CD4-positive, alpha-beta T cell treated with Interleukin-15 for 4 hours (primary cell): ENCODE measurements around the gene TMEM43.
A peak's percentile ranks its signal among the peaks of the same experiment; 100 is the strongest.

Experiments used
- DNase-seq: peaks from one replicate; pipeline ENCODE4 v3.0.0-alpha.2; 2020; ENCODE audit warnings: low spot score

TMEM43 gene

DNA sequence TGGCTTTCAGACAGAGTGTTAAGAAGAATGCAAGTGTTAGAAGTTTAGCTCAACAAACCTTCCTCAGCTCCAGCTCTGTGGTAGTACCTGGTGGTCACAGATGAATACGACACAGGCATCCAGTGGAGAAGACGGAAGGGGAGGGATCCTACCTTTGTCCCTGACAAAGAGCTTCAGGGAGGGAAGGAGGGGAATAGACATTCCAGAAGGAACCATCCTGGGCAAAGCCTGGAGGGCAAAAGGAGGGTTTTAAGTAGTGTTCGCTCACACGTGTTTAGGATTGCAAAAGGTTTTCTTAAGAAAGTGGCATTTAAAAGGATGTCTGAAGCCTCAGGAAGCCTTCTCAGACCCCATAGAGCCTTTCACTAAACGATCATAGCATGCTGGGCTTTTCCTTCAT, 3.0 kb upstream of the TMEM43 start:
- no peak for DNase-seq

- no peak for DNase-seq
These were observed 2.6 kb upstream of the TMEM43 start for GRCh38 chr3:14122301-14122700.

DNA sequence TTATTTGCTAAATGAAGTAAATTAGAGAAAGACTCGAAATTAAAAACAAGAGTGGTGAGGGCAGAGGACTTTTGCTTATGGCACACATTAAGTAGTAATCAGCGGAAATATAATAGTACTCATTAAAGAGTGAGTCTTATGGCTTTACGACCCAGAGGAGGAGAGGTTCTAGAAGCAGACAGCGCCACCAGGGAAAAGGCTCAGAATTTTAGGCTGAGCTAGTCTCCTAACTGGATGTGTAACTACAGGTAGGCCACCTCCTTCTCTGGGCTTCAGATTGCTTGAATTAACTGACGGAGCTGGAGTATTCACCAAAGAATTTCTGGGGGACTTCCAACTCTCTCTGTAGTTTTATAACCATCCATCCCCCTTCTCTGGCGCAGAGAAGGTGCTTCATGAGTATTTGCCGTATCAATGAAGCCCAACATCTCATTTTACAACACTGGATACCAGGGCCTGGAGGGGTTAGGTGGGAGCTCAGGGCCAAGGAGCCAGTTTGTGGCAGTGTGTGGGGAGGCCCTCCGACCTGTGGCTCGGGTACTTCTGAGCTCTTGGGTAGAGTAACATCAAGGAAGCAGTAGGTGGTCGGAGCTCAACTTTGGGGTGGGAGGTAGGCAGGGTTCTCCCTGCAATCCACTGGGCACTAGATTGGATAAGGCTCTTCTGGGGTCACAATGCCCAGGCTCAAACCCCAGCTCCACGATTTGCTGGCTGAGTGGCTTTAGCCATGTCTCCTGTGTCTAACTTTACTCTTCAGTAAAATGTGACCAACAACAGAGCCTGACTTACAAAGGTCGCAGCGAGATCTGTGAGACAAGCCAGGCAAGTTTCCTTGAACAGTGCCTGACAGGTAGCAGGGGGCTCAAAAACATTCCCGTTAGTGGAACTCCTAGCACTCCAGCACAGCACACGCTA, 1.3 kb upstream of the TMEM43 start:
- DNase-seq = no peak

DNA sequence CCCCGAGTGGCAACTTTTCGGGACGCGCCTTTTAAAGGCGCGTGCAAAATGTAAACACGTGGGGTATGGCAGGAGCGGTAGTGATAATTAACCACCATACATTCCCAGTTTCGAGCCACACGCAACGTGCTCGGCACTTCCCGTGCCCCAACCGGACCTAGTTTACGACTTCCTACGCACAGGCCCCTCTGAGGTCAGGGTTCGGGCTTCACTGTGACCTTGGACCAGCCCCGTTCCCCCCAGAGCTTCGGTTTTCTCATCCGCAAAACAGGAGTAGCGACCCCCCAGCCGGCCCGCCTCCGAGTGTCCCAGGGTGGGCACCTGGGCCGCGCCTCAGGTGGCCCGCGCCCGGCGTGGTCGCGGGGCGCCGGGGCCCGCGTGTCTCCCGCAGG, 633 bp upstream of the TMEM43 start:
- peak; percentile 62 for DNase-seq

GRCh38 chr3:14125193-14126016, 553 bp downstream of the TMEM43 start:
- peak; percentile 78 for DNase-seq

DNA sequence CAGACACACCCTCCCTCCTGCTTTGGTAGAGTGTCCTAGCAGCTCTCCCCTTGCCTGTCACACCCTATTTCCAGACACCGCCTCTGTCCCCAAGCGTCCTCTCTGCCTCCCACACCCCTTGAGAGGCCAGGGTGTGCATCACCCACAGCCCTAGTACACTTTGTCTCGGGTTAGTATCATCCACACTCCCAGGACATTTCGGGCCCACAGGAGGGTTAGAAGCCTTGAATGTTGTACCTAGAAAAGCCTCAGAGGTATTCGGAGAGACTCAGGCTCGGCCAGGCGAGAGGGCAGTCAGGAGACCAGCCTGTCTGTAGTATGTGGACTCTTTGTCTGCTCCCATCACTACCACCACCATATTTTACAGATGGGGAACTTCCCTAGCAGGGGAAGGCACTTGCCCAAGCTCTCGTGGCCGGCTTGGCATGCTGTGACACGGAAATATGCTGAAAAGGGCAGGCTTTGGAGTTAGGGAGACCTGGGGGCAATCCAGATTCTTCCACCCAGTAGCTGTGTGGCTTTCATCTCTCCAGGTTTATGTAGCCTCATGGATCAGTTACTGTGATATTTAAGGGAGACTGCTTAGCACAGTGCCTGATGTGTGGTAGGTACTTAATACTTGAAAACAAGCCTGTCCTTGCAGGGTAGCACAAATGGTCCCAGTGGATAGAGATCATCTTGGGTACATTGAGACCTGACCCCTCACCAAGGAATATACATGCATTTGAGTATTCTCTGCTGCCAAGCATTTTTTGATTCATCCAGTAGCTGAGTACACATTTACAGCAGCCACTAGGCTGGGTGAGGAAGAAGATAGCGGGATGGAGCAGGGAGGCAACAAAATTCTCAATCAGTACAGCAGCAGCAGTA, 1.4 kb downstream of the TMEM43 start:
- DNase-seq = no peak

GRCh38 chr3:14126887-14127505, 2.1 kb downstream of the TMEM43 start:
- no peak for DNase-seq

- DNase-seq = no peak
These were observed 2.8 kb downstream of the TMEM43 start for GRCh38 chr3:14127516-14128161.

- no peak for DNase-seq
These were observed 3.9 kb downstream of the TMEM43 start for GRCh38 chr3:14128724-14129123.

DNA sequence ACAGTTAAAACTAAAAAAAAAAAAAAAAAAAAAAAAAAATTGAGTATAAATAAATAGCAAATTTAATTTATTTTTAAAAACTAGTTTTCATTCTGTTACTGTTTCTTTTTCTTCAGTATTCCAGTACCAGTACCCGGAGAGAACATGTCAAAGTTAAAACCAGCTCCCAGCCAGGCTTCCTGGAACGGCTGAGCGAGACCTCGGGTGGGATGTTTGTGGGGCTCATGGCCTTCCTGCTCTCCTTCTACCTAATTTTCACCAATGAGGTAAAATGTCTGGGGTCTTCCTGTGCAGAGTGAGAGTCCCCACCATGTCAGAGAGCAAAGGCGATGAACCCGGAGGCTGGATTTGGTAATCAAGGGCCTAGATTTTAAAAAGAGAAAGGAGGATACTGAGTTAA, 4.4 kb downstream of the TMEM43 start:
- DNase-seq = no peak

- DNase-seq = no peak
These were observed 5.4 kb downstream of the TMEM43 start for GRCh38 chr3:14130230-14130629.

DNA sequence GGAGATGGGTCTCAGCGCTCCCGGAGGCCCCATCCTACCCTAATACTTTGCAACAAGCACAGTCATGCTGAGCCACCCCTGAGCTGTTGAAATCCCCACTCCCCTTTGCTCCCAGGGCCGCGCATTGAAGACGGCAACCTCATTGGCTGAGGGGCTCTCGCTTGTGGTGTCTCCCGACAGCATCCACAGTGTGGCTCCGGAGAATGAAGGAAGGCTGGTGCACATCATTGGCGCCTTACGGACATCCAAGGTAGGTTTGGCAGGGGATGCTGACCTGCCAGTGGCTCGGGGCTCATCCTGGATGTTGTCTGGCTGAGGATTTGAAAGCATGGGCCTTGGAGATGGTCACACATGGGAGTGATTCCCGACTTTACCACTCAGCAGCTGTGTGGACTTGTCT, 5.9 kb downstream of the TMEM43 start:
- DNase-seq = no peak

- DNase-seq = no peak
These were observed 6.3 kb downstream of the TMEM43 start for GRCh38 chr3:14131134-14131533.

GRCh38 chr3:14132120-14132519, 7.3 kb downstream of the TMEM43 start:
- DNase-seq = no peak

DNA sequence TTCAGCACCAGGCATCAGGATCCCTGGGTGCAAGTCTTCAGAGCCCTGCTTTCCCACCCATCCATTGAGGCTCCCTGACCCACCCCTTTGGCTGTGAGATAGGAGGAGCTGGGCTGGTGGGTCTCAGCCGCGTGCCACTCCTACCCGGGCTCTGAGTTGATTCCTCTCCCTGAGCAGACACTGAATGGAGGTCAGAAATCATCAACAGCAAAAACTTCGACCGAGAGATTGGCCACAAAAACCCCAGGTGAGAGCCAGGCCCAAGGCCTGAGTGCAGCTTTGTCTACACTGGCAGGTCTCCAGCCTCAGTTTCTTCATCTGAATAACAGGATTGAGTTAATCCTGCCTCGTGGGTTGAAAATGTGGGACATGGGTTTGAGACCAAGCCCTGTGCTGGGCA, 7.8 kb downstream of the TMEM43 start:
- no peak for DNase-seq

GRCh38 chr3:14133188-14133800, 8.4 kb downstream of the TMEM43 start:
- no peak for DNase-seq

DNA sequence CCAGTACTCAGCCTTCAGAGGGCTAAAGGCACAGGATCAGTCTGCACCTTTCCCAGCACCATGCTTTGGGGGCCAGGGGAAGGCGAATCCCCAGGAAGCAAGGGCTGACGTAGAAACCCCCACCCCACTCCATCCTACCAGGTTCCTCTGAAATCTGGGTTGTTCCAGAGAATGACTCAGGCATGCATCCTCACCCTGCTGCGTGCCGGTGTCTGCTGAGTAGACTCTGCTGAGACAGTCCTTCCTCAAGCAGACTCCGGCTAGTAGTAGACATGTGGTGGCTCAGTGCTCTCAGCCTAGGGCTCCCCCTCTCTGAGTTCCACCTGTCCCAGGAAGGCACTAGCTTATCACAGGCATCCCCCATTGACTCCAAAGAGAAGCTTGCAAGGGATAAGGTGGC, 9.0 kb downstream of the TMEM43 start:
- no peak for DNase-seq

- no peak for DNase-seq
These were observed 9.4 kb downstream of the TMEM43 start for GRCh38 chr3:14134291-14134690.

- no peak for DNase-seq
These were observed 10.7 kb downstream of the TMEM43 start for GRCh38 chr3:14135581-14135980.

DNA sequence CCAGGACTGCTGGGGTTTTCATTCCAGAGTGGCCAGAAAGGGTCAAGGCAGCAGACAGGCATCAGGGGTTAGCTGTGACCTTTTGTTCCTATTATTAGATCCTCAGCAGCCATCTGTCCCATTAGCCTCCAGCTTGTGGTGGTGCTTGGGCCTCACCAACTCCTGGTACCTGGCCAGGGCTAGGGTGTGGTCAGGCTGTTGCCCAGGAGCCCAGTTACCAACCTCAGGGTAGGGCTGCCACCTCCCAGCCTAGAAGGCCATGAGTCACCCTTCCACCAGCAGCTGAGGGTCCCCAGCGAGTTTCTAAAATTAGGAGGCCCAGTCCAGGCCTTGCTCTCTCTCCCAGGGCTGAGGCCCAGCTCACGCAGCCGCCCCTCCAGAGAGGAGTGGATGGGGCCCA, 12.2 kb downstream of the TMEM43 start:
- DNase-seq = no peak

DNA sequence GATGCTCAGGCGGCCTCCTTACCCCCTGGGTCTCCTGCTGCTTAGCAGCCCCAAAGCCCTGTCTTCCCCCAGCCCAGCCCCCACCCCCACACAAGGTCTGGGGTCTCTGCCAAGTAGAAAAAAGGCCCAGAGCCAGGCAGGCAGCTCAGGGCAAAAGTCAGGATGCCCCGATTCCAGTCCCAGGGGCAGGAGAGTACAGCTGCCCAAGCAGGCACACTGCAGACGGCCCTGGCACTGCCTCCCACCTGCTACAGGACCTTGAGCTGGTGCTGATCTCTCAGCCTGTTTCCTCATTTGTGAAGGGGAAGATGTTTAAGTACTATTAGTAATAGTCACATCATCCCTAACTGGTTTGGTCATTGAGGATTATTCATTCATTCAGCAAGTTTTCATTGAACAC, 12.6 kb downstream of the TMEM43 start:
- no peak for DNase-seq
